OCI-LY3 (cell line): Measurements from ENCODE around the gene ITSN2.

Source experiments
- EZH2phosphoT487 ChIP-seq: fragments of 200-600 bp; shearing (Covaris generic); IDR thresholded peaks from 2 replicates; pipeline ENCODE4 v1.6.1; 2018; ENCODE audit warnings: antibody characterized with exemption, mixed run types, low read depth
- TF ChIP-seq, protein P1 (sequence below): fragments of 200-600, 300-600 bp; sonication (generic); IDR thresholded peaks from 2 replicates; pipeline ENCODE4 v1.5.1; 2014; ENCODE audit warnings: antibody characterized with exemption, low read length, low read depth

DNA sequence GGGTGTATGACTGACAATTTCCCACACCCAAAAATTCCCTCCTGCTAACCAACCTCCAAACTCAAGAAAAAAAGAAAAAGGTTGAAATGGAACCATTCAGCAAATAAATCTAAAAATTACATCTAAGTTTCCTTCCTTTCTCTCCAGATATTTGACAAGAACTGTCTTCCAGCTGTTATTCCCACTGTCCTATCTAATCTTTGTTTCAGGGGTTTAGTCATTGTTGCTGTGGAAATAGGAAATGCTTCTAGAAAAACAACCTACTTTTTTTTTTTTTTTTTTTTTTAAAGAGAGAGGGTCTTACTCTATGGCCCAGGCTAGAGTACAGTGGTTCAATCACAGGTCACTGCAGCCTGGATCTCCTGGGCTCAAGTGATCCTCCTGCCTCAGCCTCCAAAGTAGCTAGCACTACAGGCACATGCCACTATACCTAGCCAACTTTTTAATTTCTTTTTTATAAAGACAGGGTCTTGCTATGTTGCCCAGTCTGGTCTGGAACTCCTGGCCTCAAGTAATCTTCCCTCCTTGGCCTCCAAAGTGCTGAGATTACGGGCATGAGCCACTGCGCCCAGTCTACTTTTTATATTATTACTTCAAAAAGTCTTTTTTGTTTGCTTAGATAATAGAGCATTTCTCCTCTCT lies 88.1 kb downstream of the ITSN2 start:
- TF ChIP-seq, protein P1, sequence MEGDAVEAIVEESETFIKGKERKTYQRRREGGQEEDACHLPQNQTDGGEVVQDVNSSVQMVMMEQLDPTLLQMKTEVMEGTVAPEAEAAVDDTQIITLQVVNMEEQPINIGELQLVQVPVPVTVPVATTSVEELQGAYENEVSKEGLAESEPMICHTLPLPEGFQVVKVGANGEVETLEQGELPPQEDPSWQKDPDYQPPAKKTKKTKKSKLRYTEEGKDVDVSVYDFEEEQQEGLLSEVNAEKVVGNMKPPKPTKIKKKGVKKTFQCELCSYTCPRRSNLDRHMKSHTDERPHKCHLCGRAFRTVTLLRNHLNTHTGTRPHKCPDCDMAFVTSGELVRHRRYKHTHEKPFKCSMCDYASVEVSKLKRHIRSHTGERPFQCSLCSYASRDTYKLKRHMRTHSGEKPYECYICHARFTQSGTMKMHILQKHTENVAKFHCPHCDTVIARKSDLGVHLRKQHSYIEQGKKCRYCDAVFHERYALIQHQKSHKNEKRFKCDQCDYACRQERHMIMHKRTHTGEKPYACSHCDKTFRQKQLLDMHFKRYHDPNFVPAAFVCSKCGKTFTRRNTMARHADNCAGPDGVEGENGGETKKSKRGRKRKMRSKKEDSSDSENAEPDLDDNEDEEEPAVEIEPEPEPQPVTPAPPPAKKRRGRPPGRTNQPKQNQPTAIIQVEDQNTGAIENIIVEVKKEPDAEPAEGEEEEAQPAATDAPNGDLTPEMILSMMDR: no peak
- TF ChIP-seq EZH2phosphoT487: no peak
